ENCODE data around the gene THUMPD1.

THUMPD1 gene

DNA sequence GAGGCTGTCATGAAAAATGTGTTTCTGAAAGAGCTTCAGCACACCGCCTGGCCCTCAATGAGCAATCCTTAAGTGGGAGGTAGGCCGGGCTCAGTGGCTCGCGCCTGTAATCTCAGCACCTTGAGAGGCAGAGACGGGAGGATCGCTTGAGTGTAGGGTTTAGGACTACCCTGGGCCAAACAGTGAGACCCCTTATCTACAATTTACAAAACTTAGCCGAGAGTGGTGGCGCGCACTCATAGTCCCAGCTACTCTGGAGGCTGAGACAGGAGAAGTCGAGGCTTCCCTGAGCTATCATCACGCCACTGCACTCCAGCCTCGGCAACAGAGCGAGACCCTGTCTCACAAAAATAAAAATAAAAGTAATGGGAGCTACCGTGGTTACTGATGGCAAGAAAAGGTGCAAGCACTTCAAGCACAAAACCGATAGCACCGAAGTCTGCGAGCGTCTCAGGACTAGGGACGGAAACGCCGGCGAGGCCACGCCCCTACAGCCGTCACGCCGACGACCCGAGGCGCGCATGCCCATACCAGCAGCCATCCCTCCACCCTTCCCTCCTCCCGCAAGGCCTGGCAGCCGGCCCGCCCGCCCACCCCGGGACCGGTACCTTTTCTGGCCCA, 607 bp downstream of the THUMPD1 start:
- TF ChIP-seq, protein P1, sequence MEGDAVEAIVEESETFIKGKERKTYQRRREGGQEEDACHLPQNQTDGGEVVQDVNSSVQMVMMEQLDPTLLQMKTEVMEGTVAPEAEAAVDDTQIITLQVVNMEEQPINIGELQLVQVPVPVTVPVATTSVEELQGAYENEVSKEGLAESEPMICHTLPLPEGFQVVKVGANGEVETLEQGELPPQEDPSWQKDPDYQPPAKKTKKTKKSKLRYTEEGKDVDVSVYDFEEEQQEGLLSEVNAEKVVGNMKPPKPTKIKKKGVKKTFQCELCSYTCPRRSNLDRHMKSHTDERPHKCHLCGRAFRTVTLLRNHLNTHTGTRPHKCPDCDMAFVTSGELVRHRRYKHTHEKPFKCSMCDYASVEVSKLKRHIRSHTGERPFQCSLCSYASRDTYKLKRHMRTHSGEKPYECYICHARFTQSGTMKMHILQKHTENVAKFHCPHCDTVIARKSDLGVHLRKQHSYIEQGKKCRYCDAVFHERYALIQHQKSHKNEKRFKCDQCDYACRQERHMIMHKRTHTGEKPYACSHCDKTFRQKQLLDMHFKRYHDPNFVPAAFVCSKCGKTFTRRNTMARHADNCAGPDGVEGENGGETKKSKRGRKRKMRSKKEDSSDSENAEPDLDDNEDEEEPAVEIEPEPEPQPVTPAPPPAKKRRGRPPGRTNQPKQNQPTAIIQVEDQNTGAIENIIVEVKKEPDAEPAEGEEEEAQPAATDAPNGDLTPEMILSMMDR (IDR thresholded peaks at IDR 0.05; ENCODE audit: extremely low read depth, insufficient read depth, missing control alignments) = no peak
- DNase-seq (ENCODE audit: low spot score) = peak; percentile 88
- in situ Hi-C loops (cut with MboI; ENCODE audit: low pct_unique_long_range_greater_than_20kb, low sequenced_read_pairs, unreplicated experiment) = no loop called here

DNA sequence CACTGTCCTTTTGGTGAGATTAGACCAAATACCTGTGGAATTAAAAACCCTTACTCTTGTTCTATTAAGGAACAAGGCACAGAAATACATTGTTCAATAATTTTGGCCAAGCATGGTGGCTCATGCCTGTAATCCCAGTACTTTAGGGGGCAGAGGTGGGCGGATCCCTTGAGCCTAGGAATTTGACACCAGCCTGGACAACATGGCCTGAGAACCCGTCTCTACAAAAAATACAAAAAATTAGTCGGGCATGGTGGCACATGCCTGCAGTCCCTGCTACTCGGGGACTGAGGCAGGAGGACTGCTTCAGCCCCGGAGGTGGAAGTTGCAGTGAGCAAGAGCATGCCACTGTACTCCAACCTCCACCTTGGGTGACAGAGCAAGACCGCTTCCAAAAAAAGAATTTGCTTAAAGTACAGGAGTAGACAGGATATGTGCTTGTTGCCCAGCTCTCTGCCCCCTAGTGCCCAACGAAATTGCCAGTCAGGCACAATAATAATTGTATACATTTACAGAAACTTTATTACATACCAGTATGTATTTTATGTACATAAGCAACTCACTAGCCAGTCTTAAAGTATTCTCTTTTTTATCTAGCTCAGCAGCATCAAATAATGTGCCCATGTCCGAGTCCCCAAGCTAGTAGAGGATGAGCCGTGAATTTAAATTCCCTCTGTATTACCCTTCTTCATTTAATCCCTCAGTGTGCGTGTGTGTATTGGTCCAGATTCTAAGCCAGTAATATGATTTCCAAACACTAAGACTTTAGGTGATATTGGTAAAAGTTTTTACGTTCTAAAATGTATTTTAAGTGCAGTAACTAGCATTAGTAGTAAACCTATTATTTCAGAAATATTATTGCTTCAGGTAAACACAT, 1.4 kb downstream of the THUMPD1 start:
- DNase-seq (ENCODE audit: low spot score) = peak; percentile 17
- in situ Hi-C loops (cut with MboI; ENCODE audit: low pct_unique_long_range_greater_than_20kb, low sequenced_read_pairs, unreplicated experiment) = no loop called here
- TF ChIP-seq, protein P1 (IDR thresholded peaks at IDR 0.05; ENCODE audit: extremely low read depth, insufficient read depth, missing control alignments) = peak; percentile 44

DNA sequence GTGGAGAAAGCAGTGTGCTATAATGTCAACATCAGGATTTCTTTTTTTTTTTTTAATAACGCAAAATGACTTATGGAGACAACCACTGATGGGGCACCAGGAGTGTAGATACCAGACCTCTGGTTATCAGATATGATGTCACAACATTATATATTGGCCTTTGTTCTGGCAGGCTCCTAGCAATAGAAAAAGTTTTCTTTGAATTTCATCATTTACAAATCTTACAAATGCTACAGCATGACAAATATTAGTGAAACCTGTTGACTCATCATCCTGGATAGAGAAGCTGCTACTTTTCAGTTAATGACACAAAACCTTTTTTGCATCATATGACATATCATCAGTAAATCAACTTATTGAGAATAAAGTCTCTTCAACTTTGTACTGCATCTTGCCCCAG, 6.1 kb downstream of the THUMPD1 start:
- DNase-seq (ENCODE audit: low spot score) = no peak
- TF ChIP-seq, protein P1 (IDR thresholded peaks at IDR 0.05; ENCODE audit: extremely low read depth, insufficient read depth, missing control alignments) = no peak
- in situ Hi-C loops (cut with MboI; ENCODE audit: low pct_unique_long_range_greater_than_20kb, low sequenced_read_pairs, unreplicated experiment) = no loop called here

DNA sequence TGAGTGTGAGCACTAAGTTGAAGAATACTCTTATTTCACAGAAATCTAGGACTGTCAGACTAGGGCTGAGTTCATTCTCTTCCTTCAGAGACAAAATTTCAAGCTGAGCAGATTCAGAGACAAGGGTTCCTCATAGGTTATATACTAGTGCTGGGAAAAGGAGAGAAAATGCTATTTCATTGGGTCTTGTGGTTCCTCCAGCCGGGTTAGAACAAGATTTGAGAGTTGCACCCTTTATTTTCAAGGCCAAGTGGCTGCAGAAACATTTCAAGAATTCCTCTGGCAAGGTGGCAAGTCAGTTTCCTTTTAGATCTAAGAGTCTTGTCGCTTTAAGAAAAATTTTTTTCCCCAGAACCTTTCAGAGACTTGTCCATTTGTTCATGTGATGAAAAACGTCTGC, 6.8 kb downstream of the THUMPD1 start:
- DNase-seq (ENCODE audit: low spot score) = no peak
- TF ChIP-seq, protein P1 (IDR thresholded peaks at IDR 0.05; ENCODE audit: extremely low read depth, insufficient read depth, missing control alignments) = no peak
- in situ Hi-C loops (cut with MboI; ENCODE audit: low pct_unique_long_range_greater_than_20kb, low sequenced_read_pairs, unreplicated experiment) = no loop called here

DNA sequence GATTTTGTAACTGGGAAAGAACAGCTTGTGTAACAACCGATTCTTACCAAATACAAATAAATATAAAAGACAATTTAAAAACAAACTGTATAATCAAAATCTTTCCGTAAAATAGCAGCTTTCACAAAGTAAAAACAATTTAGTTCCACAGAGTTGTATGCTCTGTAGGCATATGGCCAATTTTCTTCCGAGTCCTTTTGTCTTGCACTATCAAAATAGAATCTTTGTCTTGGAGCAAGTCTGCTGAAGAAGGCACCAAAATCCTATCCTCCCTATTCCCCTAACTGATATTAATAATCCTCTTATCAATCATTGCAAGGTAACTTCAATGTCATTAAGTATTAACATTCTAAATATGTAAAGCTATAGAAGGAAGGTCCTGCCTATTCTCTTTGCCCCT, 7.6 kb downstream of the THUMPD1 start:
- TF ChIP-seq, protein P1 (IDR thresholded peaks at IDR 0.05; ENCODE audit: extremely low read depth, insufficient read depth, missing control alignments) = no peak
- in situ Hi-C loops (cut with MboI; ENCODE audit: low pct_unique_long_range_greater_than_20kb, low sequenced_read_pairs, unreplicated experiment) = no loop called here
- no peak for DNase-seq (ENCODE audit: low spot score)

DNA sequence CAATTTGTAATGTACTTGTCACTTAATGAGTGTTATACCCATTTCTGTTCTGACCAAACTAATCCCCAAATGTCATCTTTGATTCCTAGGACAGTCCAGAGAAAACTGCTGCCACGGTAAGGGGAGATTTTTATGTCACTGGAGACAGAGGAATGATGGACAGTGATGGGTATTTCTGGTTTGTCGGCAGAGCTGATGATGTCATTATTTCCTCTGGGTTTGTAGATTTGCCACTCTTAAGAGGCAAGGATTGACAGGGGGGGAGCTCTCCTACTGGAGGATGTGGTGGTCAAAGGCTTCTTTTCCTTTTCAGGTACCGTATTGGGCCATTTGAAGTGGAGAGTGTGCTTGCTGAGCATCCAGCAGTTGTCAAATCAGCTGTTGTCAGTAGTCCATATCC, 12.5 kb downstream of the THUMPD1 start:
- in situ Hi-C loops (cut with MboI; ENCODE audit: low pct_unique_long_range_greater_than_20kb, low sequenced_read_pairs, unreplicated experiment) = no loop called here
- no peak for DNase-seq (ENCODE audit: low spot score)
- TF ChIP-seq, protein P1 (IDR thresholded peaks at IDR 0.05; ENCODE audit: extremely low read depth, insufficient read depth, missing control alignments) = no peak
